ENCODE data around the gene INPP5B.

DNA sequence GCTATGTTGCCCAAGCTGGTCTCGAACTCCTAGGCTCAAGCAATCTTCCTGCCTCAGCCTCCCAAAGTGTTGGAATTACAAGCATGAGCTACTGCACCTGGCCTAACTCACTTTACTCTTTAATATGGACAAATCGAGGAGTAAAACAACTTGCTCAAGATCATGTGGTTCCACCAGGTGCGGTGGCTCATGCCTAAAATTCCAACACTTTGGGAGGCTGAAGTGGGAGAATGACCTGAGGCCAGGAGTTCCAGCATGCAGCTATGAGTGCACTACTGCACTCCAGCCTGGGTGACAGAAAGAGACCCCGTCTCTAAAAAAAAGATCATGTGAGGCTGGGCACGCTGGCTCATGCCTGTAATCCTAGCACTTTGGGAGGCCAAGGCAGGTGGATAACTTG, 2.0 kb downstream of the INPP5B start:
- no peak for TF ChIP-seq EZH2 (IDR thresholded peaks at IDR 0.05; ENCODE audit: low read length, missing control alignments)
- TF ChIP-seq, protein P1, sequence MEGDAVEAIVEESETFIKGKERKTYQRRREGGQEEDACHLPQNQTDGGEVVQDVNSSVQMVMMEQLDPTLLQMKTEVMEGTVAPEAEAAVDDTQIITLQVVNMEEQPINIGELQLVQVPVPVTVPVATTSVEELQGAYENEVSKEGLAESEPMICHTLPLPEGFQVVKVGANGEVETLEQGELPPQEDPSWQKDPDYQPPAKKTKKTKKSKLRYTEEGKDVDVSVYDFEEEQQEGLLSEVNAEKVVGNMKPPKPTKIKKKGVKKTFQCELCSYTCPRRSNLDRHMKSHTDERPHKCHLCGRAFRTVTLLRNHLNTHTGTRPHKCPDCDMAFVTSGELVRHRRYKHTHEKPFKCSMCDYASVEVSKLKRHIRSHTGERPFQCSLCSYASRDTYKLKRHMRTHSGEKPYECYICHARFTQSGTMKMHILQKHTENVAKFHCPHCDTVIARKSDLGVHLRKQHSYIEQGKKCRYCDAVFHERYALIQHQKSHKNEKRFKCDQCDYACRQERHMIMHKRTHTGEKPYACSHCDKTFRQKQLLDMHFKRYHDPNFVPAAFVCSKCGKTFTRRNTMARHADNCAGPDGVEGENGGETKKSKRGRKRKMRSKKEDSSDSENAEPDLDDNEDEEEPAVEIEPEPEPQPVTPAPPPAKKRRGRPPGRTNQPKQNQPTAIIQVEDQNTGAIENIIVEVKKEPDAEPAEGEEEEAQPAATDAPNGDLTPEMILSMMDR (conservative IDR thresholded peaks at IDR 0.05 in 1 of 2, IDR thresholded peaks at IDR 0.05 in 1 of 2; ENCODE audit: low read depth in 1 of 2, low read length in 2 of 2) = no peak
